ENCODE data around the gene MYO1F. TPM values are rescaled to one million over a fixed set of nuclear protein-coding genes. Genes with fewer than 3 reads are reported as not detected.
"Not testable (repeated sequence)": the region's sequence is repeated elsewhere in the genome, so short reads cannot be mapped to it uniquely, and the experiment has no call there.

MYO1F gene
- total RNA-seq, 2 experiments from 2014 or later = 13.7 to 18.3 TPM

DNA sequence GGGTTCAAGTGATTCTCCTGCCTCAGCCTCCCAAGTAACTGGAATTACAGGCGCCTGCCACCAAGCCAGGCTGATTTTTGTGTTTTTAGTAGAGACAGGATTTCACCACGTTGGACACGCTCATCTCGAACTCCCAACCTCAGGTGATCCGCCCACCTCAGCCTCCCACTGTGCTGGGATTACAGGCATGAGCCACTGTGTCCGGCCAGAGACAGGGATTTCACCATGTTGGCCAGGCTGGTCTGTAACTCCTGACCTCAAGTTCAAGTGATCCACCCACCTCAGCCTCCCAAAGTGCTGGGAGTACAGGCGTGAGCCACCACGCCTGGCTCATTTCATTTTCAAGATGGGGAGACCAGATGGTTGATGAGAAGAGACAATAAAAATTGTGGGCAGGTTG is 12.4 kb downstream of the MYO1F start:
- POLR2A ChIA-PET; intact Hi-C loops (cut with DNase I, micrococcal nuclease): not testable (repeated sequence)
- CTCF ChIA-PET = interaction anchor here (0.6 to 1.3 kb wide), 2 partner anchors 13 to 16 kb away, joined by 3 to 9 read pairs; partner anchors contain the start of gene MYO1F

DNA sequence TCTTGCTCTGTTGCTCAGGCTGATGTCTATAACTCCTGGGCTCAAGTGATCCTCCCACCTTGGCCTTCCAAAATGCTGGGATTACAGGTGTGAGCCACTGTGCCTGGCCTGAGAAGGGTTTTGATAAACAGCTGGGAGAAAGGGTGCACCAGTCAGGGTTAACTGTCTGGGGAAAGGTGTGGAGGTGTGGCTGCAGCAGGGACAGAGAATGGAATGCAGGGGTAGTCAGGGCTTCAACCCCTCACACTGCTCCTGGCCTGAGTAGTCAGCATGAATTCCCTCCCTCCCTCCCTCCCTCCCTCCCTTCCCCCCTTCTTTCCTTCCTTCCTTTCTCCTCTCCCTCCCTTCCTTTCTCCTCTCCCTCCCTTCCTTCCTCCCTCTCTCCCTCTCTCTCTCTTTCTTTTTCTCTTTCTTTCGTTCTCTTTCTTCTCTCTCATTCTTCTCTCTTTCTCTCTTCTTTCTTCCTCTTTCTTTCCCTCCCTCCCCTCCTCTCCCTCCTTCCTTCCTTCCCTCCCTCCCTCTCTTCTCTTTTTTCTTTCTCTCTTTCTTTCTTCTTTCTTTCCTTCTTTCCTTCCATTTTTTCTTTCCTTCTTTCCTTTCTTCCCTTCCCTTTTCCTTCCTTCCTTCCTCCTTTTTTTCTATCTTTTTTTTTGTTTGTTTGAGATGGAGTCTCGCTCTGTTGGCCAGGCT is 16.0 kb downstream of the MYO1F start:
- Mint-ChIP-seq H3K9me3 (ENCODE audit: low read depth) (no peaks in the 10 kb centered on the region), H3K27ac (peak overlapping the region; percentile 31), H3K27me3 (no peaks in the 10 kb centered on the region), H3K4me1 (peaks cover 23% of the 10 kb centered on the region), H3K36me3 (ENCODE audit: low read depth) (no peaks in the 10 kb centered on the region), H3K4me3 (no peak overlapping the region)
- intact Hi-C loops (cut with DNase I, micrococcal nuclease) = no loop called here
- no peak for ATAC-seq
- ChIA-PET POLR2A (no interaction called here), CTCF (no interaction called here)
- no peak for DNase-seq

More for the DNA sequence above, 12.4 kb downstream of the MYO1F start:
- ATAC-seq; H3K4me3 Mint-ChIP-seq; H3K27me3 Mint-ChIP-seq; H3K9me3 Mint-ChIP-seq (ENCODE audit: low read depth); H3K36me3 Mint-ChIP-seq (ENCODE audit: low read depth); H3K27ac Mint-ChIP-seq; DNase-seq: not testable (repeated sequence)
- peaks cover 27% of the 10 kb centered on the region for H3K4me1 Mint-ChIP-seq

DNA sequence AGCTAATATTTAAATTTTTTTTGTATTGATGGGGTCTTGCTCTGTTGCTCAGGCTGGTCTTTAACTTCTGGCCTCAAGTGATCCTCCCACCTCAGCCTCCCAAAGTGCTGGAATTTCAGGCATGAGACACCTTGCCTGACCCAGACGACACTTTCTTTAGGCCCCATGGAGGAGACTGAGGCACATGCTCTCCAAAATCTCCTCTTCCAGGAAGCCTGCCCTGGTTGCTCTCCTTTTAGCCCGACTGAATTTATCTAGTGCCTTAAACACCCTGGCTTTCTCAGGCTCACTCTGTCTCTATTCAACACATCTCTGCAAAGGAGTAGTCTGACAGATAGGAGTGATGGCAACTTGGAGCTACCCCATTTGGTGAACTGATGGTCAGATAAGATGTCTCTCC is 18.9 kb downstream of the MYO1F start:
- peaks cover 15% of the 10 kb centered on the region for H3K4me1 Mint-ChIP-seq
- intact Hi-C loops (cut with DNase I, micrococcal nuclease) = no loop called here
- DNase-seq (no peak), ATAC-seq (no peak)
- no peaks in the 10 kb centered on the region for H3K9me3 Mint-ChIP-seq (ENCODE audit: low read depth)
- H3K4me3 Mint-ChIP-seq = no peak overlapping the region
- peaks cover 2% of the 10 kb centered on the region for H3K36me3 Mint-ChIP-seq (ENCODE audit: low read depth)
- peak overlapping the region; percentile 37 for H3K27ac Mint-ChIP-seq
- POLR2A ChIA-PET = no interaction called here
- H3K27me3 Mint-ChIP-seq = no peaks in the 10 kb centered on the region
- CTCF ChIA-PET = interaction anchor here (1.0 to 2.9 kb wide), 4 partner anchors 20 to 53 kb away, joined by 4 to 21 read pairs (median 4); partner anchors contain the start of gene MYO1F

GRCh38 chr19:8557642-8558238 is 19.5 kb downstream of the MYO1F start:
- no peaks in the 10 kb centered on the region for H3K27me3 Mint-ChIP-seq
- intact Hi-C loops (cut with DNase I, micrococcal nuclease) = no loop called here
- peaks cover 17% of the 10 kb centered on the region for H3K4me1 Mint-ChIP-seq
- ChIA-PET POLR2A (no interaction called here), CTCF (interaction anchor here (0.7 to 2.9 kb wide), 5 partner anchors 21 to 52 kb away, joined by 3 to 21 read pairs (median 4); partner anchors contain the start of gene MYO1F)
- H3K27ac Mint-ChIP-seq = peak overlapping the region; percentile 60
- ATAC-seq = peak; percentile 36
- H3K9me3 Mint-ChIP-seq (ENCODE audit: low read depth) = no peaks in the 10 kb centered on the region
- no peak overlapping the region for H3K4me3 Mint-ChIP-seq
- peaks cover 2% of the 10 kb centered on the region for H3K36me3 Mint-ChIP-seq (ENCODE audit: low read depth)
- no peak for DNase-seq

DNA sequence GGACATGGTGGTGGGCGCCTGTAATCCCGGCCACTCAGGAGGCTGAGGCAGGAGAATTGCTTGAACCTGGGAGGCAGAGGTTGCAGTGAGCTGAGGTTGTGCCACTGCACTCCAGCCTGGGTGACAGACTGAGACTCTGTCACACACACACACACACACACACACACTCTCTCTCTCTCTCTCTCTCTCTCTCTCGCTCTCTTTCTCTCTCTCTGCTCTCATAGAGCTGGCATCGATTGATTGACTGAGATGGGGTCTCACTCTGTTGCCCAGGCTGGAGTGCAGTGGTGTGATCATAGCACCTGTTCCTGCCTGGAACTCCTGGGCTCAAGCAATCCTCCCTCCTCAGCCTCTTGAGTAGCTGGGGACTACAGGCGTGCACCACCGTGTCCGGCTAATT is 23.5 kb downstream of the MYO1F start:
- H3K36me3 Mint-ChIP-seq (ENCODE audit: low read depth); CTCF ChIA-PET; H3K27ac Mint-ChIP-seq; H3K27me3 Mint-ChIP-seq; POLR2A ChIA-PET; DNase-seq; H3K9me3 Mint-ChIP-seq (ENCODE audit: low read depth); intact Hi-C loops (cut with DNase I, micrococcal nuclease); H3K4me3 Mint-ChIP-seq; ATAC-seq: not testable (repeated sequence)
- peaks cover 14% of the 10 kb centered on the region for H3K4me1 Mint-ChIP-seq

DNA sequence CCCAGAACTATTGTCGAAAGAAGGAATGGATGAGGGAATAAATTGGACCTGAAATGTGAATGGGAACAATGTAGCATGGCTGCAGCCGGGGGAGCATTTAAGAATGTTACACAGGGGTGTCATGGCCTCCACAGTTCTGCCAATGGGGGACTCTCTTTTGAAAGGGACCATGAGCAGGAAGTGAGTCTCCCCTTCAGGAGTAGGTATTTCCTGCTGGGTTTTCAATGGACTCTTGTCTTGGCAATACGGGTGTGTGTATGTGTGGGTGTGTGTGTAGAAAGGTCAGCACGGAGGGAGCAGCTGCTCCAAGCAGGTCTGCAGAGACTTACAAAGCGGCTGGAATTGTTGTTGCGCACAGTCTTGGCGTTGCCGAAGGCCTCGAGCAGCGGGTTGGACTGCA is 24.4 kb downstream of the MYO1F start:
- Mint-ChIP-seq H3K4me3 (no peak overlapping the region), H3K36me3 (ENCODE audit: low read depth) (peaks cover 2% of the 10 kb centered on the region), H3K27me3 (no peaks in the 10 kb centered on the region), H3K27ac (no peak overlapping the region), H3K9me3 (ENCODE audit: low read depth) (no peaks in the 10 kb centered on the region), H3K4me1 (peaks cover 7% of the 10 kb centered on the region)
- ChIA-PET POLR2A (no interaction called here), CTCF (no interaction called here)
- ATAC-seq = peak; percentile 30
- intact Hi-C loops (cut with DNase I, micrococcal nuclease) = no loop called here
- peak; percentile 28 for DNase-seq

GRCh38 chr19:8550070-8550469 is 27.2 kb downstream of the MYO1F start:
- Mint-ChIP-seq H3K27me3 (no peaks in the 10 kb centered on the region), H3K9me3 (ENCODE audit: low read depth) (no peaks in the 10 kb centered on the region), H3K27ac (no peak overlapping the region), H3K4me1 (peaks cover 2% of the 10 kb centered on the region), H3K4me3 (no peak overlapping the region), H3K36me3 (ENCODE audit: low read depth) (peaks cover 2% of the 10 kb centered on the region)
- ChIA-PET POLR2A (interaction anchor here (0.6 to 0.8 kb wide), 2 partner anchors 13 to 41 kb away, joined by 9 to 10 read pairs; no protein-coding TSS in a partner anchor), CTCF (no interaction called here)
- DNase-seq (no peak), ATAC-seq (no peak)
- intact Hi-C loops (cut with DNase I, micrococcal nuclease) = no loop called here

DNA sequence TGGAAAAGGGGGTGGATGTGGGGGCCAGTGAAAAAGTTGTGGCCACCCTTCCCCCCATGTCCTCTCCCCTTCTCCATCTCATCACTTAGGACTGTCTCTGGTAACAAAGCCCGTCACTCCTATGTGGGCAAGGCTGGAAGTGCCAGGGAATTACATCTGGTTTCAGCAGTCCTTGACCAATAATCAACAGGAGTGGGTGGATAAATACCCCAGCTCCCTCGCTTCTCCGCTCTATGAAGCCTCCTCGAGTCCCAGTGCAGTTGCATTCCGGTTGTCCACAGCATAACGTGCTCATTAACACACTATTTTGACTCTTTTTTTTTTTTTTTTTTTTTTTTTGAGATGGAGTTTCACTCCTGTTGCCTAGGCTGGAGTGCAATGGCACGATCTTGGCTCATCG is 31.5 kb downstream of the MYO1F start:
- CTCF ChIA-PET = interaction anchor here (0.7 to 1.2 kb wide), 2 partner anchors 111 to 192 kb away, joined by 3 read pairs; no protein-coding TSS in a partner anchor
- no peaks in the 10 kb centered on the region for H3K4me1 Mint-ChIP-seq
- no peak overlapping the region for H3K4me3 Mint-ChIP-seq
- H3K27me3 Mint-ChIP-seq = no peaks in the 10 kb centered on the region
- H3K9me3 Mint-ChIP-seq (ENCODE audit: low read depth) = no peaks in the 10 kb centered on the region
- H3K27ac Mint-ChIP-seq = no peak overlapping the region
- no peaks in the 10 kb centered on the region for H3K36me3 Mint-ChIP-seq (ENCODE audit: low read depth)
- intact Hi-C loops (cut with DNase I, micrococcal nuclease) = no loop called here
- POLR2A ChIA-PET = no interaction called here
- ATAC-seq (no peak), DNase-seq (no peak)

GRCh38 chr19:8544168-8544567 is 33.1 kb downstream of the MYO1F start:
- DNase-seq = no peak
- Mint-ChIP-seq H3K4me1 (no peaks in the 10 kb centered on the region), H3K9me3 (ENCODE audit: low read depth) (no peaks in the 10 kb centered on the region), H3K4me3 (no peak overlapping the region), H3K36me3 (ENCODE audit: low read depth) (no peaks in the 10 kb centered on the region), H3K27ac (no peak overlapping the region), H3K27me3 (no peaks in the 10 kb centered on the region)
- ChIA-PET POLR2A (no interaction called here), CTCF (no interaction called here)
- ATAC-seq = no peak
- intact Hi-C loops (cut with DNase I, micrococcal nuclease) = no loop called here

- CTCF ChIA-PET = interaction anchor here (0.6 to 1.2 kb wide), 3 partner anchors 38 to 182 kb away, joined by 3 read pairs; no protein-coding TSS in a partner anchor
- POLR2A ChIA-PET = interaction anchor here (0.6 kb wide), 1 partner anchor 47 kb away, joined by 3 read pairs; no protein-coding TSS in a partner anchor
- H3K27ac Mint-ChIP-seq = no peak overlapping the region
These were observed 37.6 kb downstream of the MYO1F start for GRCh38 chr19:8539621-8540149.

DNA sequence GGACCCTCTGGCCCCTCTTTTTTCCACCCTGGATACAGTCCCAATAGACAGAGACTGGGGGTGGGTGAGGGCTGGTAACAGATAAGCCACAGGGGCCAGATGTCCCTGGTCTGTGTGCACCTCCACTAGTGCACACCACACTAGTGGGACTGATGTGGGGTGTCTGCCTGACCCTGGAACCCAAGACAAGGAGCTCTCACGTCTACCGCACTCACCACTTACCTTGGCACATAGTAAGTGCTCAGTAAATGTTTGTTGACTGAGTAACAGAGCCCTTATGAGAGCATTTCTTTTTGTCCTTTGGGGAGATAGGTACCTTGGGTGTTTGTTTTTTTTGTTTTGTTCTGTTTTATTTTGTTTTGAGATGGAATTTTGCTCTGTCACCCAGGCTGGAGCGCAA is 40.1 kb downstream of the MYO1F start:
- Mint-ChIP-seq H3K27me3 (no peaks in the 10 kb centered on the region), H3K36me3 (ENCODE audit: low read depth) (peaks cover 2% of the 10 kb centered on the region), H3K9me3 (ENCODE audit: low read depth) (no peaks in the 10 kb centered on the region), H3K4me3 (no peak overlapping the region), H3K4me1 (no peaks in the 10 kb centered on the region), H3K27ac (no peak overlapping the region)
- ATAC-seq (no peak), DNase-seq (no peak)
- ChIA-PET POLR2A (interaction anchor here (0.7 kb wide), 1 partner anchor 303 kb away, joined by 4 read pairs; no protein-coding TSS in a partner anchor), CTCF (no interaction called here)
- intact Hi-C loops (cut with DNase I, micrococcal nuclease) = no loop called here

More at GRCh38 chr19:8539621-8540149, 37.6 kb downstream of the MYO1F start:
- no peaks in the 10 kb centered on the region for H3K4me1 Mint-ChIP-seq
- intact Hi-C loops (cut with DNase I, micrococcal nuclease) = no loop called here
- no peaks in the 10 kb centered on the region for H3K27me3 Mint-ChIP-seq
- no peaks in the 10 kb centered on the region for H3K9me3 Mint-ChIP-seq (ENCODE audit: low read depth)
- DNase-seq = no peak
- ATAC-seq = no peak
- H3K36me3 Mint-ChIP-seq (ENCODE audit: low read depth) = peaks cover 2% of the 10 kb centered on the region
- no peak overlapping the region for H3K4me3 Mint-ChIP-seq

DNA sequence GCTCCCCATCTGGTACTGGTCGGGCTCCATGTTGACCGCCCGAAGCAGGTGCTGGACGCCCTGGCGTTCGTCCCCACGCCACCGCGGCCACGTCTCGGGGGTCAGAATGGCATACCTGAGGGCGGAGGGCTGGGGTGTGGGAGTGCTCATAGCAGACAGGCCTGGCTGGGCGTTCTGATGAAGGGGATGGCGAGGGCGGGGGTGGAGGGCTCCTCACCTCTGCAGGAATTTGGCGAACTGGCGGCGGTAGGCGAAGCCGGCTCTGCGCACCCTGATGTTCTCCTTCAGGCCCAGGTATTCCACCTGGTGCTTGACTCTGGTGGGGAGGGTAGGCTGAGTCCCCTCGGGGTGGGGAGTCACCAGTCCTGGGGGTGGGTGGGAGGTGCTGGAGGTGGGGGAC is 41.0 kb downstream of the MYO1F start:
- ChIA-PET CTCF (no interaction called here), POLR2A (no interaction called here)
- Mint-ChIP-seq H3K27ac (peak overlapping the region; percentile 13), H3K4me3 (no peak overlapping the region), H3K36me3 (ENCODE audit: low read depth) (peaks cover 2% of the 10 kb centered on the region), H3K4me1 (no peaks in the 10 kb centered on the region), H3K9me3 (ENCODE audit: low read depth) (no peaks in the 10 kb centered on the region), H3K27me3 (no peaks in the 10 kb centered on the region)
- ATAC-seq (no peak), DNase-seq (no peak)
- intact Hi-C loops (cut with DNase I, micrococcal nuclease) = no loop called here
